ENCODE measurements around the gene STAT4. TPM values are rescaled to one million over a fixed set of nuclear protein-coding genes. Genes with fewer than 3 reads are reported as not detected.

STAT4 gene
- total RNA-seq, 1 donor from 2014 or later: 0.46 TPM

- no peaks in the 10 kb centered on the region for H3K36me3 ChIP-seq (ENCODE audit: control insufficient read depth, insufficient read depth, low read length)
- DNase-seq (ENCODE audit: low read depth): no peak
- TF ChIP-seq CTCF (IDR thresholded peaks at IDR 0.05; ENCODE audit: insufficient read depth, low read length, poor library complexity, severe bottlenecking): no peak
Measured at GRCh38 chr2:191053256-191053655, 97.5 kb downstream of the STAT4 start.

GRCh38 chr2:191051825-191052778 lies 98.7 kb downstream of the STAT4 start:
- no peaks in the 10 kb centered on the region for H3K36me3 ChIP-seq (ENCODE audit: control insufficient read depth, insufficient read depth, low read length)
- peak; percentile 26 for DNase-seq (ENCODE audit: low read depth)
- no peaks in the 10 kb centered on the region for H3K27me3 ChIP-seq (ENCODE audit: control insufficient read depth, insufficient read depth, low read length)
- TF ChIP-seq CTCF (IDR thresholded peaks at IDR 0.05; ENCODE audit: insufficient read depth, low read length, poor library complexity, severe bottlenecking): peak; percentile 51
- no peak overlapping the region for H3K4me3 ChIP-seq (ENCODE audit: low read depth, low read length)

More at GRCh38 chr2:191053256-191053655, 97.5 kb downstream of the STAT4 start:
- no peaks in the 10 kb centered on the region for H3K27me3 ChIP-seq (ENCODE audit: control insufficient read depth, insufficient read depth, low read length)
- H3K4me3 ChIP-seq (ENCODE audit: low read depth, low read length): no peak overlapping the region

GRCh38 chr2:191051177-191051576 lies 99.6 kb downstream of the STAT4 start:
- Histone ChIP-seq H3K27me3 (ENCODE audit: control insufficient read depth, insufficient read depth, low read length) (no peaks in the 10 kb centered on the region), H3K4me3 (ENCODE audit: low read depth, low read length) (no peak overlapping the region), H3K36me3 (ENCODE audit: control insufficient read depth, insufficient read depth, low read length) (no peaks in the 10 kb centered on the region)
- TF ChIP-seq CTCF (IDR thresholded peaks at IDR 0.05; ENCODE audit: insufficient read depth, low read length, poor library complexity, severe bottlenecking): no peak
- DNase-seq (ENCODE audit: low read depth): no peak

GRCh38 chr2:191050640-191050987 lies 100.2 kb downstream of the STAT4 start:
- DNase-seq (ENCODE audit: low read depth): no peak
- Histone ChIP-seq H3K27me3 (ENCODE audit: control insufficient read depth, insufficient read depth, low read length) (no peaks in the 10 kb centered on the region), H3K4me3 (ENCODE audit: low read depth, low read length) (no peak overlapping the region), H3K36me3 (ENCODE audit: control insufficient read depth, insufficient read depth, low read length) (no peaks in the 10 kb centered on the region)
- no peak for TF ChIP-seq CTCF (IDR thresholded peaks at IDR 0.05; ENCODE audit: insufficient read depth, low read length, poor library complexity, severe bottlenecking)

- TF ChIP-seq CTCF (IDR thresholded peaks at IDR 0.05; ENCODE audit: insufficient read depth, low read length, poor library complexity, severe bottlenecking): no peak
- DNase-seq (ENCODE audit: low read depth): peak; percentile 76
Measured at GRCh38 chr2:191049728-191050639, 100.8 kb downstream of the STAT4 start.

More at GRCh38 chr2:191049728-191050639, 100.8 kb downstream of the STAT4 start:
- Histone ChIP-seq H3K4me3 (ENCODE audit: low read depth, low read length) (no peak overlapping the region), H3K36me3 (ENCODE audit: control insufficient read depth, insufficient read depth, low read length) (no peaks in the 10 kb centered on the region), H3K27me3 (ENCODE audit: control insufficient read depth, insufficient read depth, low read length) (no peaks in the 10 kb centered on the region)

All from kidney epithelial cell (primary cell).